HEK293T (cell line): ENCODE measurements around the gene ISM2.

Experiments used
- CTCF ChIA-PET: fragments of 350-600 bp; formaldehyde crosslinking; extraction: SDS; loops from one replicate; lab custom pipeline; 2021; ENCODE audit warnings: antibody characterized with exemption, inconsistent platforms; lab: Yijun Ruan, JAX
- POLR2A ChIA-PET: fragments of 350-600 bp; formaldehyde crosslinking; extraction: SDS; loops from one replicate; lab custom pipeline; 2020; ENCODE audit warnings: antibody characterized with exemption, inconsistent platforms; lab: Yijun Ruan, JAX
- DNase-seq: peaks from one replicate; pipeline ENCODE4 v3.0.0; 2012; ENCODE audit warnings: mixed read lengths; ENCODE audit errors: extremely low spot score
- ARNT ChIP-seq: fragments of 450-650 bp; IDR thresholded peaks from 2 replicates; pipeline ENCODE4 v1.6.1; 2017; ENCODE audit warnings: mild to moderate bottlenecking
- BHLHE40 ChIP-seq: fragments of 450-650 bp; IDR thresholded peaks from 2 replicates; pipeline ENCODE4 v1.6.1; 2016; ENCODE audit warnings: mild to moderate bottlenecking, moderate library complexity, borderline replicate concordance
- CTBP1 ChIP-seq: fragments of 450-650 bp; IDR thresholded peaks from 2 replicates; pipeline ENCODE4 v1.6.1; 2016; ENCODE audit warnings: borderline replicate concordance
- ELF4 ChIP-seq: fragments of 450-650 bp; IDR thresholded peaks from 2 replicates; pipeline ENCODE4 v1.6.1; 2017; ENCODE audit warnings: antibody characterized with exemption
- FOXA1 ChIP-seq: fragments of 450-650 bp; IDR thresholded peaks from 2 replicates; pipeline ENCODE4 v1.6.1; 2016; ENCODE audit warnings: mild to moderate bottlenecking
- FOXK2 ChIP-seq: fragments of 450-650 bp; IDR thresholded peaks from 2 replicates; pipeline ENCODE4 v1.6.1; 2016; ENCODE audit warnings: mild to moderate bottlenecking
- FOXM1 ChIP-seq: fragments of 450-650 bp; IDR thresholded peaks from 2 replicates; pipeline ENCODE4 v1.6.1; 2017; ENCODE audit warnings: mild to moderate bottlenecking, borderline replicate concordance
- HDGF ChIP-seq: fragments of 450-650 bp; IDR thresholded peaks from 2 replicates; pipeline ENCODE4 v1.6.1; 2017; ENCODE audit warnings: antibody characterized with exemption, borderline replicate concordance
- L3MBTL2 ChIP-seq: fragments of 450-650 bp; conservative IDR thresholded peaks from 2 replicates; pipeline ENCODE4 v1.6.1; 2016; ENCODE audit warnings: mild to moderate bottlenecking
- LEF1 ChIP-seq: fragments of 450-650 bp; IDR thresholded peaks from 2 replicates; pipeline ENCODE4 v1.6.1; 2017; ENCODE audit warnings: mild to moderate bottlenecking, borderline replicate concordance
- NFRKB ChIP-seq: fragments of 450-650 bp; IDR thresholded peaks from 2 replicates; pipeline ENCODE4 v1.6.1; 2016; ENCODE audit warnings: mild to moderate bottlenecking, moderate library complexity
- SP1 ChIP-seq: fragments of 450-650 bp; IDR thresholded peaks from 2 replicates; pipeline ENCODE4 v1.6.1; 2017
- SUZ12 ChIP-seq: fragments of 450-650 bp; IDR thresholded peaks from 2 replicates; pipeline ENCODE4 v1.6.1; 2016; ENCODE audit warnings: mild to moderate bottlenecking
- TARDBP ChIP-seq: fragments of 450-650 bp; IDR thresholded peaks from 2 replicates; pipeline ENCODE4 v1.6.1; 2016
- ZNF384 ChIP-seq: fragments of 450-650 bp; IDR thresholded peaks from 2 replicates; pipeline ENCODE4 v1.6.1; 2016
- TF ChIP-seq, protein P1 (sequence below): fragments of 450-650 bp; IDR thresholded peaks from 2 replicates; pipeline ENCODE4 v1.6.1; 2016

Gene ISM2

DNA sequence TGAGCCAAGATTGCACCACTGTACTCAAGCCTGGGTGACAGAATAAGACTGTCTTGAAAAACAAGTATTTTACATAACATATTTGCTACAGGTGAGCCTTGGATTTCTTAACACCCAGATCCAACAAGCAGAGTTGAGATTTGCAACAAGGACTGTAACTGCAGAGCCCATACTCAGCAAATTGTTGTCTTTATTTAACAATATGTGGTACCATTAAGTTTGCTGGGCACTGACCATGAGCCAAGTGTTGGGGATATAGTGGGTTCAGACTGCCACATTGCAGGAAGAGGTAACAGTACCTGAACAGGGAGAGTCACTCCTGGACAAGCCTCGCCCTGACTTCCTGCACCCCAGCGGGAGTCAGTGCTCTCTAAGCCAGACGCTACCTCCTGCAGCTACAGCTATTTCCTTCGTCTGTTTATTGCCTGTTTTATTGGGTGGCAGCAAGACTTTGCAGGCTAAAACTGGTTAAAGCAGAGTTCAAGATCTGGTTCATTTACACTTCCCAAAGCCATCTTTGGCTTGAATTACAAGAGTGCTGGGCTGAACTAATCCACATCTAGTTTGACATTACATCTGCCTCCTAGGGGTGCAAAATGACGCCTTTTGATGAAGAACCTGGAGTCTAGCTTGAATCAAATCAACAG lies 28.3 kb downstream of the ISM2 start:
- POLR2A ChIA-PET = interaction anchor here (0.8 kb wide), 1 partner anchor 328 kb away, joined by 3 read pairs; no protein-coding TSS in a partner anchor
- TF ChIP-seq ELF4 (no peak), CTBP1 (peak; percentile 26; the same call in 1 of the 2 replicates)
- peak; percentile 53 for DNase-seq
- CTCF ChIA-PET = interaction anchor here (1.6 kb wide), 1 partner anchor 11 kb away, joined by 6 read pairs; no protein-coding TSS in a partner anchor

DNA sequence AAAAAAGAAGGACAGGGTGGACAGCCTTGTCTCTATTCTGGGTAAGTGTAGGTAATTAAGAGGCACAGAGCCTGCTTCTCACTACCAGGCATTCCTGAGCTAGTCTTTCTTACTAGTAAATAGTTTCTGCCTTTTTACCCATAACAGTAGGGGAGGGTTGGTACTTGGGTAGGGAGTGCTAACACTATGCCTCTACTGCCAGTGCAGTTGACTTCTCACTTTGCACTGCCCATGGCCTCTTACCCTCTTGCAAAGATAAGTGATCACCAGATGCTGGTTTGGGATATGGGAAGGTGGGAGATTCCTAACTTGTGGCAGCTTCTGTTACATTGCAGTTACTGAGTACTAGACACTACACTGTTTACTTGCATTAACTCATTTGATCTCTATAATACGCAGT lies 29.1 kb downstream of the ISM2 start:
- CTCF ChIA-PET = interaction anchor here (1.6 kb wide), 1 partner anchor 10 kb away, joined by 6 read pairs; no protein-coding TSS in a partner anchor
- DNase-seq = no peak
- POLR2A ChIA-PET = interaction anchor here (1.1 to 1.2 kb wide), 2 partner anchors 11 to 12 kb away, joined by 3 to 4 read pairs; partner anchors contain the start of gene VIPAS39
- TF ChIP-seq FOXA1 (no peak), HDGF (no peak), L3MBTL2 (no peak), NFRKB (no peak), TARDBP (no peak), LEF1 (no peak), BHLHE40 (no peak), ARNT (no peak), SP1 (no peak), ELF4 (no peak), FOXM1 (no peak), FOXK2 (no peak), CTBP1 (no peak)
- TF ChIP-seq, protein P1, sequence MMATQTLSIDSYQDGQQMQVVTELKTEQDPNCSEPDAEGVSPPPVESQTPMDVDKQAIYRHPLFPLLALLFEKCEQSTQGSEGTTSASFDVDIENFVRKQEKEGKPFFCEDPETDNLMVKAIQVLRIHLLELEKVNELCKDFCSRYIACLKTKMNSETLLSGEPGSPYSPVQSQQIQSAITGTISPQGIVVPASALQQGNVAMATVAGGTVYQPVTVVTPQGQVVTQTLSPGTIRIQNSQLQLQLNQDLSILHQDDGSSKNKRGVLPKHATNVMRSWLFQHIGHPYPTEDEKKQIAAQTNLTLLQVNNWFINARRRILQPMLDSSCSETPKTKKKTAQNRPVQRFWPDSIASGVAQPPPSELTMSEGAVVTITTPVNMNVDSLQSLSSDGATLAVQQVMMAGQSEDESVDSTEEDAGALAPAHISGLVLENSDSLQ = no peak

DNA sequence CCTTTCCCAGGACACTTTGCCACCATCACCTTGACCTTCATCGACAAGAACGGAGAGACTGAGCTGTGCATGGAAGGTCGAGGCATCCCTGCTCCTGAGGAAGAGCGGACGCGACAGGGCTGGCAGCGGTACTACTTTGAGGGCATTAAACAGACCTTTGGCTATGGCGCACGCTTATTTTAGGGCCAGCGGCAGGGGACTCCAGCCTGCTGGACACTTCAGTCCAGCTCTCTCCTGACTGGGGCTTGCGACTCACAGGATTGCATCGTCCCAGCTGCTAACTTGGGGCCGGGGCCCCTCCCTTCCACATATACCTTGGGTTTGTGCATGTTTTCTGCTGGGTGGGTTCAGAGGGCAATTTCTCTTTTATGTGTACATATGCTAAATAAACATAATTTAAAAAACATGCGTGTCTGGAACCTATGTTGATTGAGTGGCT lies 29.5 kb downstream of the ISM2 start:
- TF ChIP-seq ZNF384 = no peak
- POLR2A ChIA-PET = interaction anchor here (0.6 to 1.2 kb wide), 3 partner anchors 9 to 12 kb away, joined by 3 to 4 read pairs (median 3); partner anchors contain the start of gene VIPAS39
- no peak for DNase-seq
- CTCF ChIA-PET = interaction anchor here (1.6 kb wide), 1 partner anchor 9 kb away, joined by 6 read pairs; no protein-coding TSS in a partner anchor

DNA sequence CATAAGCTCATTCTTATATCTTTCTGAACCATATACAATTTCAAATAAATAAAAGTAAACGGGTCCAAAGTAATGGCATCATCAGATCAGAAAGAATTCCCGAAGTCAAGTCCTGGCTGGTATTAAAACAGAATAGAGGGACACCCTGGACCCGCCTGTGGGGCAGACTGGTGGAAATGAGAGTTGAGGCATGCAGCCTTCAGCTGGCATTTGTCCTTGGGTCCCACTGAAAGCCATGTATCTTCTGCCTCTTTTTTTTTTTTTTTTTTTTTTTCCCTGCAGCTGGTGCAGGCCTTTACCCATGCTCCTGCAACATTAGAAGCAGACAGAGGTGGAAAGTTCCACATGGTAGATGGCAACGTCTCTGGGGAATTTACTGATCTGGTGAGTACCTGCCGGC lies 30.8 kb downstream of the ISM2 start:
- DNase-seq = no peak
- TF ChIP-seq ARNT (no peak), SP1 (no peak), NFRKB (no peak), FOXA1 (no peak), HDGF (no peak), LEF1 (no peak), ELF4 (no peak)
- TF ChIP-seq, protein P1 = no peak
- POLR2A ChIA-PET = interaction anchor here (1.0 kb wide), 1 partner anchor 9 kb away, joined by 3 read pairs; no protein-coding TSS in a partner anchor
- CTCF ChIA-PET = interaction anchor here (1.6 kb wide), 1 partner anchor 9 kb away, joined by 8 read pairs; no protein-coding TSS in a partner anchor

DNA sequence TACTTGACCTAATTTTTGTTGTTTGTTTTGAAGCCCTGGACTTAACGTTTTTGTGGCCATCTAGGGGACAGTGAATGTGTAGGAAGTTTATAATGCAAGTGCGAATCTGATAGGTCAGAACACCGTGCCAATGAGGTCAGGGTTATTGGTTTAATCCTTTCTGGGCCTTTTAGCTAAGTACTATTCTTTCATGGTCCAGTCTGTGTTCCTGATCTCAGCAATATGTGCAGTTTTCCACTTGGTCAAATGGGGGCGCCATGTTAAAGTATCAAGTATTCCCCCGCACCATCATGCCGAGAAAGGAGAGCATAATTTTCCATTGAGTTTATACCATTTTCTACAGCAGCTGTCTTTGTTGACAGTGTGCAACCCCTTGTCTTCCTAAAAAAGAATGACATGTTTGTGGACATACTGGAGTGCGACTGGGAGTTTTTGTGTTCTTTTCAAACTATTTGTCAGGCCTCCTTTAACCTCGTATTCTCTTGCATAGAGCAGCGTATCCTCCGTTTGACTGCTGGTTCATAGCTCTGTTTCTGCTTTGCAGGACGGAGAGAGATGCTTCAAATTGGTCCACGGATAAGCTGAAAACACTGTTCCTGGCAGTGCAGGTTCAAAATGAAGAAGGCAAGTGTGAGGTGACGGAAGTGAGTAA lies 39.4 kb downstream of the ISM2 start:
- DNase-seq = peak; percentile 57
- no peak for TF ChIP-seq NFRKB
- ChIA-PET CTCF (interaction anchor here (0.6 to 1.7 kb wide), 20 partner anchors 9 to 310 kb away, joined by 3 to 16 read pairs (median 3); no protein-coding TSS in a partner anchor), POLR2A (interaction anchor here (0.6 to 2.4 kb wide), 17 partner anchors 9 to 153 kb away, joined by 3 to 5 read pairs (median 3); partner anchors contain the start of genes GSTZ1, POMT2, SAMD15 and TMED8)

DNA sequence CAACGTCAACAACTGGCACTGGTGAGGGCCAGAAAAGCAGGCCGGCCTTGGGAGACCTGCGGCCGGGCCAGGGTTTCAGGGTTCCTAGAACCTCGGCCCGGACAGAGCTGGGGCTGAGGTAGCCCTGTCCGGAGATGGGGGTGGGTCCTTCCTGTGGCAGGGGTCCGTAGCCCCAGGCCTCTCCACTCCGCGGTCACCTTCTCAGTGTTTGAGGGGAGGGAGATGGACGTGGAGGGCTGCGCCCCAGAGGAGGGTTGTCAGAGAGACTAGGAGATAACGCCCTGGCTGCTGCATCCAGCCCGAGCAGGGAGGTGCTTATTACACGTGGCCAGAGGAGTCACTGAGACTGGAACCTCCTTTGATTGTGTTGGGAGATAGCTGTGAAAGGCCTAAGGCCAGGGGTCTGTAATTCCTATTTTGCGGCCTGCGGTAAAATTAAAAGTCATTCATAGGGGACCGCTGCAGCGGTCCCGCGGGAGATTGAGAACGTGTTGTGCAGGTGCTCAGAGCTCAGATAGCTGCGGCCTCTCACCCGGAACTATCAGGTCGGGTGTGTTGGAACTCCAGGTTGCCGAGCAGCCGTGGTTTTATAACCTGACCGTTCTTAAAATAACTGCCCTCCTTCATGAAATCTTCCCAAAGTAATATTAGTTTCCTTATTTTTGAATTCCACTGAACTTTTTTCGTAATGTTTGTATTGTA lies 40.2 kb downstream of the ISM2 start:
- TF ChIP-seq FOXK2 = no peak
- TF ChIP-seq ZNF384 = no peak
- no peak for TF ChIP-seq CTBP1
- TF ChIP-seq HDGF = no peak
- TF ChIP-seq TARDBP = no peak
- no peak for TF ChIP-seq NFRKB
- TF ChIP-seq ELF4 = no peak
- no peak for TF ChIP-seq FOXM1
- no peak for TF ChIP-seq ARNT
- TF ChIP-seq L3MBTL2 = no peak
- TF ChIP-seq FOXA1 = no peak
- TF ChIP-seq, protein P1 = no peak
- no peak for TF ChIP-seq BHLHE40
- TF ChIP-seq LEF1 = no peak
- no peak for TF ChIP-seq SUZ12
- TF ChIP-seq SP1 = no peak
- DNase-seq = peak; percentile 26
- ChIA-PET CTCF (interaction anchor here (0.6 to 1.7 kb wide), 16 partner anchors 10 to 309 kb away, joined by 3 to 16 read pairs (median 4); no protein-coding TSS in a partner anchor), POLR2A (interaction anchor here (0.7 to 2.4 kb wide), 14 partner anchors 9 to 154 kb away, joined by 3 to 6 read pairs (median 4); partner anchors contain the start of genes GSTZ1, POMT2, SAMD15 and TMED8)
